K562 (cell line): Measurements from ENCODE around the gene RXRA. TPM values are rescaled to one million over a fixed set of nuclear protein-coding genes. Genes with fewer than 3 reads are reported as not detected.

Source experiments
- CBFB ChIP-seq: sonication (generic); formaldehyde crosslinking; IDR thresholded peaks from 2 replicates; pipeline ENCODE4 v1.4.0; 2020; ENCODE audit warnings: mild to moderate bottlenecking, missing genetic modification reagents
- CC2D1A ChIP-seq: fragments of 450-650 bp; IDR thresholded peaks from 2 replicates; pipeline ENCODE4 v1.6.1; 2017; ENCODE audit warnings: mild to moderate bottlenecking
- E2F6 ChIP-seq, 2 experiments: IDR thresholded peaks; 2 replicates each; pipeline ENCODE4 v1.6.1; 2011; ENCODE audit warnings: borderline replicate concordance in 1 of 2, control low read depth in 1 of 2, low read depth in 1 of 2, low read length in 1 of 2, mild to moderate bottlenecking in 1 of 2, mixed read lengths in 1 of 2, moderate library complexity in 1 of 2; ENCODE audit not compliant: insufficient read depth in 1 of 2, insufficient read length in 1 of 2, poor library complexity in 1 of 2, severe bottlenecking in 1 of 2; ENCODE audit errors: extremely low read depth in 1 of 2
- ETV6 ChIP-seq, 3 experiments: fragments of 150-350 bp in 1 of 3; sonication (generic) in 1 of 3; formaldehyde crosslinking in 1 of 3; IDR thresholded peaks; 2 replicates each; pipeline versions ENCODE4 v1.6.1 to v1.8.0; 2014 to 2022; ENCODE audit warnings: borderline replicate concordance in 2 of 3, low read depth in 2 of 3, antibody characterized with exemption in 1 of 3, low read length in 1 of 3, mild to moderate bottlenecking in 1 of 3, missing genetic modification reagents in 1 of 3
- ILF3 ChIP-seq: fragments of 450-650 bp; IDR thresholded peaks from 2 replicates; pipeline ENCODE4 v1.6.1; 2018; ENCODE audit warnings: antibody characterized with exemption, mild to moderate bottlenecking, moderate library complexity, borderline replicate concordance
- NBN ChIP-seq: fragments of 450-650 bp; IDR thresholded peaks from 2 replicates; pipeline ENCODE4 v1.6.1; 2016; ENCODE audit warnings: low read depth, mild to moderate bottlenecking
- NCOA4 ChIP-seq: fragments of 450-650 bp; IDR thresholded peaks from 2 replicates; pipeline ENCODE4 v1.6.1; 2018; ENCODE audit warnings: mild to moderate bottlenecking; ENCODE audit not compliant: partially characterized antibody
- NUFIP1 ChIP-seq: fragments of 450-650 bp; IDR thresholded peaks from 2 replicates; pipeline ENCODE4 v1.6.1; 2018; ENCODE audit not compliant: partially characterized antibody
- RCOR1 ChIP-seq, 2 experiments: IDR thresholded peaks; 2 replicates each; pipeline ENCODE4 v1.6.1; 2012; ENCODE audit warnings: low read depth in 2 of 2, low read length in 2 of 2, borderline replicate concordance in 1 of 2, improper control_type of control experiment in 1 of 2
- SRSF7 ChIP-seq: fragments of 200-400 bp; formaldehyde crosslinking; optimal IDR thresholded peaks from 2 replicates; pipeline ENCODE3; 2017; ENCODE audit warnings: mild to moderate bottlenecking, low read depth, low read length
- TCF7L2 ChIP-seq: fragments of 150-350 bp; IDR thresholded peaks from 2 replicates; pipeline ENCODE4 v1.6.1; 2016; ENCODE audit warnings: low read depth, mild to moderate bottlenecking, low read length, moderate library complexity
- ZKSCAN8 ChIP-seq: fragments of 200-800 bp; sonication (Bioruptor generic); IDR thresholded peaks from 2 replicates; pipeline ENCODE4 v1.6.1; 2016; ENCODE audit warnings: missing genetic modification characterization, missing compliant biosample characterization
- ZNF121 ChIP-seq: sonication (generic); formaldehyde crosslinking; conservative IDR thresholded peaks from 2 replicates; pipeline ENCODE4 v1.8.0; 2022; ENCODE audit warnings: missing genetic modification reagents
- ZNF507 ChIP-seq: conservative IDR thresholded peaks from 2 replicates; pipeline ENCODE4 v1.6.1; 2017; ENCODE audit warnings: missing genetic modification characterization, missing compliant biosample characterization
- polyA plus RNA-seq, 8 experiments: library from polyadenylated mRNA; depleted of rRNA in 4 of 8; stranded (reverse) in 5 of 8; unstranded in 3 of 8; fragments of >200 nt; fragmentation: Nextera tagmentation in 2 of 8; fragmentation: Illumina TruSeq in 1 of 8; extraction: Ambion mirVana in 2 of 8; extraction: Trizol in 1 of 8; gene quantifications; 2 replicates each; pipeline versions ENCODE4 v1.2.1 to v1.2.3, GENCODE V29; 2011 to 2014; ENCODE audit warnings: inconsistent platforms in 1 of 8, missing spikeins in 1 of 8
- total RNA-seq, 7 experiments: library from RNA; depleted of rRNA in 6 of 7; stranded (reverse); fragments of >200 nt in 6 of 7; fragmentation: Illumina TruSeq in 2 of 7; extraction: Trizol in 2 of 7; gene quantifications; 2 replicates each; pipeline versions ENCODE4 v1.2.1 to v1.2.3, GENCODE V29; 2011 to 2021; ENCODE audit warnings: low replicate concordance in 1 of 7
- TF ChIP-seq, protein P1 (sequence below): fragments of 450-650 bp; IDR thresholded peaks from 2 replicates; pipeline ENCODE4 v1.6.1; 2016; ENCODE audit warnings: mild to moderate bottlenecking, moderate library complexity

Gene RXRA
- total and polyA plus RNA-seq, 9 of the 15 experiments (the other 6 are each of a cell fraction or from before 2014, with no cell fraction given): 0.35 to 23.6 (median 4.6) TPM

DNA sequence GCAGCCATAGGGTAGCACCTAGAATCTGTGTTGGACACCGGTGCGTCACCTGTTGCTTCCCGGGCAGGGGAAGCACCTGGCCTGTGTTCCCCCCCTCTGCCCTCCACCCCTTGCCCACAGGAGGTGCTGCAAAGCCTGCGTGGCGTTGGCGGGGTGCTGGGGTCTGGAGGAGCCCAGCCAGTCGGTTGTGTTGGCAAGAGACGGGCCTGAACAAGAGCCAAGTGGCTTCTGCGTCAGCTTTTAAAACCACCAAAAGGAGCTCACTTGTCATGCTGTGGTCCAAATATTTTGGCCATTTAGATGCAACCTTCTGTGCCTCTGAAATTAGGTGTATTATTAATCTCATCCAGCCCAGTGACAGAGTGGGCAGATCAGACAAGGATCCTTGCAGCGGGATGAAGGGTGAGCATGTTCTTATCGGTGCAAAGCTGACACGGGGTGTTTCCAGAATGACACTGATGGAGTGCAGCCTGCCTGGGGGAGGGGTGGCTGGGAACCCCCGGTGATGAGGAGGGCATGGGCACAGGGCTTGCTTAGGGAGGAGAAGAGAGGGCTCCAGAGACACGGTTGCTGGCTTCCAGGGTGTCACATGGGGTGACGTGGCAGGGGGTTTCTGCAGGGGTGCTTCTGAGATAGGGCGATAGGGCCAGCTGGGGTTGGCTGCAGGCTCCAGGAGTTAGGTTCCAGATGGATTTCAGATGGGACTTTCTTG, 9.7 kb upstream of the RXRA start (continued):
- TF ChIP-seq, protein P1, sequence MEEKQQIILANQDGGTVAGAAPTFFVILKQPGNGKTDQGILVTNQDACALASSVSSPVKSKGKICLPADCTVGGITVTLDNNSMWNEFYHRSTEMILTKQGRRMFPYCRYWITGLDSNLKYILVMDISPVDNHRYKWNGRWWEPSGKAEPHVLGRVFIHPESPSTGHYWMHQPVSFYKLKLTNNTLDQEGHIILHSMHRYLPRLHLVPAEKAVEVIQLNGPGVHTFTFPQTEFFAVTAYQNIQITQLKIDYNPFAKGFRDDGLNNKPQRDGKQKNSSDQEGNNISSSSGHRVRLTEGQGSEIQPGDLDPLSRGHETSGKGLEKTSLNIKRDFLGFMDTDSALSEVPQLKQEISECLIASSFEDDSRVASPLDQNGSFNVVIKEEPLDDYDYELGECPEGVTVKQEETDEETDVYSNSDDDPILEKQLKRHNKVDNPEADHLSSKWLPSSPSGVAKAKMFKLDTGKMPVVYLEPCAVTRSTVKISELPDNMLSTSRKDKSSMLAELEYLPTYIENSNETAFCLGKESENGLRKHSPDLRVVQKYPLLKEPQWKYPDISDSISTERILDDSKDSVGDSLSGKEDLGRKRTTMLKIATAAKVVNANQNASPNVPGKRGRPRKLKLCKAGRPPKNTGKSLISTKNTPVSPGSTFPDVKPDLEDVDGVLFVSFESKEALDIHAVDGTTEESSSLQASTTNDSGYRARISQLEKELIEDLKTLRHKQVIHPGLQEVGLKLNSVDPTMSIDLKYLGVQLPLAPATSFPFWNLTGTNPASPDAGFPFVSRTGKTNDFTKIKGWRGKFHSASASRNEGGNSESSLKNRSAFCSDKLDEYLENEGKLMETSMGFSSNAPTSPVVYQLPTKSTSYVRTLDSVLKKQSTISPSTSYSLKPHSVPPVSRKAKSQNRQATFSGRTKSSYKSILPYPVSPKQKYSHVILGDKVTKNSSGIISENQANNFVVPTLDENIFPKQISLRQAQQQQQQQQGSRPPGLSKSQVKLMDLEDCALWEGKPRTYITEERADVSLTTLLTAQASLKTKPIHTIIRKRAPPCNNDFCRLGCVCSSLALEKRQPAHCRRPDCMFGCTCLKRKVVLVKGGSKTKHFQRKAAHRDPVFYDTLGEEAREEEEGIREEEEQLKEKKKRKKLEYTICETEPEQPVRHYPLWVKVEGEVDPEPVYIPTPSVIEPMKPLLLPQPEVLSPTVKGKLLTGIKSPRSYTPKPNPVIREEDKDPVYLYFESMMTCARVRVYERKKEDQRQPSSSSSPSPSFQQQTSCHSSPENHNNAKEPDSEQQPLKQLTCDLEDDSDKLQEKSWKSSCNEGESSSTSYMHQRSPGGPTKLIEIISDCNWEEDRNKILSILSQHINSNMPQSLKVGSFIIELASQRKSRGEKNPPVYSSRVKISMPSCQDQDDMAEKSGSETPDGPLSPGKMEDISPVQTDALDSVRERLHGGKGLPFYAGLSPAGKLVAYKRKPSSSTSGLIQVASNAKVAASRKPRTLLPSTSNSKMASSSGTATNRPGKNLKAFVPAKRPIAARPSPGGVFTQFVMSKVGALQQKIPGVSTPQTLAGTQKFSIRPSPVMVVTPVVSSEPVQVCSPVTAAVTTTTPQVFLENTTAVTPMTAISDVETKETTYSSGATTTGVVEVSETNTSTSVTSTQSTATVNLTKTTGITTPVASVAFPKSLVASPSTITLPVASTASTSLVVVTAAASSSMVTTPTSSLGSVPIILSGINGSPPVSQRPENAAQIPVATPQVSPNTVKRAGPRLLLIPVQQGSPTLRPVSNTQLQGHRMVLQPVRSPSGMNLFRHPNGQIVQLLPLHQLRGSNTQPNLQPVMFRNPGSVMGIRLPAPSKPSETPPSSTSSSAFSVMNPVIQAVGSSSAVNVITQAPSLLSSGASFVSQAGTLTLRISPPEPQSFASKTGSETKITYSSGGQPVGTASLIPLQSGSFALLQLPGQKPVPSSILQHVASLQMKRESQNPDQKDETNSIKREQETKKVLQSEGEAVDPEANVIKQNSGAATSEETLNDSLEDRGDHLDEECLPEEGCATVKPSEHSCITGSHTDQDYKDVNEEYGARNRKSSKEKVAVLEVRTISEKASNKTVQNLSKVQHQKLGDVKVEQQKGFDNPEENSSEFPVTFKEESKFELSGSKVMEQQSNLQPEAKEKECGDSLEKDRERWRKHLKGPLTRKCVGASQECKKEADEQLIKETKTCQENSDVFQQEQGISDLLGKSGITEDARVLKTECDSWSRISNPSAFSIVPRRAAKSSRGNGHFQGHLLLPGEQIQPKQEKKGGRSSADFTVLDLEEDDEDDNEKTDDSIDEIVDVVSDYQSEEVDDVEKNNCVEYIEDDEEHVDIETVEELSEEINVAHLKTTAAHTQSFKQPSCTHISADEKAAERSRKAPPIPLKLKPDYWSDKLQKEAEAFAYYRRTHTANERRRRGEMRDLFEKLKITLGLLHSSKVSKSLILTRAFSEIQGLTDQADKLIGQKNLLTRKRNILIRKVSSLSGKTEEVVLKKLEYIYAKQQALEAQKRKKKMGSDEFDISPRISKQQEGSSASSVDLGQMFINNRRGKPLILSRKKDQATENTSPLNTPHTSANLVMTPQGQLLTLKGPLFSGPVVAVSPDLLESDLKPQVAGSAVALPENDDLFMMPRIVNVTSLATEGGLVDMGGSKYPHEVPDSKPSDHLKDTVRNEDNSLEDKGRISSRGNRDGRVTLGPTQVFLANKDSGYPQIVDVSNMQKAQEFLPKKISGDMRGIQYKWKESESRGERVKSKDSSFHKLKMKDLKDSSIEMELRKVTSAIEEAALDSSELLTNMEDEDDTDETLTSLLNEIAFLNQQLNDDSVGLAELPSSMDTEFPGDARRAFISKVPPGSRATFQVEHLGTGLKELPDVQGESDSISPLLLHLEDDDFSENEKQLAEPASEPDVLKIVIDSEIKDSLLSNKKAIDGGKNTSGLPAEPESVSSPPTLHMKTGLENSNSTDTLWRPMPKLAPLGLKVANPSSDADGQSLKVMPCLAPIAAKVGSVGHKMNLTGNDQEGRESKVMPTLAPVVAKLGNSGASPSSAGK: no peak
- TF ChIP-seq CBFB (CRISPR knock-in tag) (no peak), ZKSCAN8 (CRISPR knock-in tag) (no peak), SRSF7 (no peak), E2F6 (IDR thresholded peaks at IDR 0.05; ENCODE audit: borderline replicate concordance in 1 of 2, extremely low read depth in 1 of 2, insufficient read depth in 1 of 2, insufficient read length in 1 of 2, low read depth in 1 of 2, low read length in 1 of 2, poor library complexity in 1 of 2, severe bottlenecking in 1 of 2) (no peak), ZNF507 (no peak), NBN (no peak), CC2D1A (no peak), TCF7L2 (no peak), ETV6 (IDR thresholded peaks at IDR 0.05; ENCODE audit: borderline replicate concordance in 1 of 2, low read depth in 2 of 2, low read length in 1 of 2) (no peak), ETV6 (CRISPR knock-in tag; IDR thresholded peaks at IDR 0.05; ENCODE audit: borderline replicate concordance) (no peak), RCOR1 (IDR thresholded peaks at IDR 0.05; ENCODE audit: borderline replicate concordance in 1 of 2, low read depth in 2 of 2, low read length in 2 of 2) (peak in 1 of 2 experiments; percentile 46; a peak in 1 of 4 replicates), ZNF121 (CRISPR knock-in tag) (no peak), NUFIP1 (no peak), ILF3 (no peak), NCOA4 (no peak)
